ENCODE results near the gene SLC22A12.
"Not testable (repeated sequence)": the region's sequence is repeated elsewhere in the genome, so short reads cannot be mapped to it uniquely, and the experiment has no call there.

Gene SLC22A12

DNA sequence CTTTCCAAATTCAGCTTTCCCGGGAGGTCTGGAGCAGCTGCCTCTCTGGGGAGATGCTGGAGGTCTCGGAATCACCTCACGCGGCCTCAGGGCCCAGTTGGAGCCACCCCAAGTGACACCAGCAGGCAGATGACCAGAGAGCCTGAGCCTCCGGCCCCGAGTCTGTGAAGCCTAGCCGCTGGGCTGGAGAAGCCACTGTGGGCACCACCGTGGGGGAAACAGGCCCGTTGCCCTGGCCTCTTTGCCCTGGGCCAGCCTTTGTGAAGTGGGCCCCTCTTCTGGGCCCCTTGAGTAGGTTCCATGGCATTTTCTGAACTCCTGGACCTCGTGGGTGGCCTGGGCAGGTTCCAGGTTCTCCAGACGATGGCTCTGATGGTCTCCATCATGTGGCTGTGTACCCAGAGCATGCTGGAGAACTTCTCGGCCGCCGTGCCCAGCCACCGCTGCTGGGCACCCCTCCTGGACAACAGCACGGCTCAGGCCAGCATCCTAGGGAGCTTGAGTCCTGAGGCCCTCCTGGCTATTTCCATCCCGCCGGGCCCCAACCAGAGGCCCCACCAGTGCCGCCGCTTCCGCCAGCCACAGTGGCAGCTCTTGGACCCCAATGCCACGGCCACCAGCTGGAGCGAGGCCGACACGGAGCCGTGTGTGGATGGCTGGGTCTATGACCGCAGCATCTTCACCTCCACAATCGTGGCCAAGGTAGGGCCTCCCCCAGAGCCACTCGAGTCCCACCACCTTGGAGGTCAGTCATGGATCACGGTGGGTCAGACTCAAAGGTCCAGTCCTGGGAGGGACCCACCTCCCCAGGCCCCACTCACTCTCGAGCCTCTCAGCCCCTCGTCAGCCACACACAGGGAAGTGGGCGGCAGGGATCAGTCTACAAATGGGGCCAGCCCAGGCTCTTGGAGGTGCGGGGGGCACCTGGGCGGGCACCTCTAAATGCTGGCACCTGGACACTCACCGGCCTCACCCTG lies 525 bp downstream of the SLC22A12 start:
- no peak for DNase-seq

DNA sequence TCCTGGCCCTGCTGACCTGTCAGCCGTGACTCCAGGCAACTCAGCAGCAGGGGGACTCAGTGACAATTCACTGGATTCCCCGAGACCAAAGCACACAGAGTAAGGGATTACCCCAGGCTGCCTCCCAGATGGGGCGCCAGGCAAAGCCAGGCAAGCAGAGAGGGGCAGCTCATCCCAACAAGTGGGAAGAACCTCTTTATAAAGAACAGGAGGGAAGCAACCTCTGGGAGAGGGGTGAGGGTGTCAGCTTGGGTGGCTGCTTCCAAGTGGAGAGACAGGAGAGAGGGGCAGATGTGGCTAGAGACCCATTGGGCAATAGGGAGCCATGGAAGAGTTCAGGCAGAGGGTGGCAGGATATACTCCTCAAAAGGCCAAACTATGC lies 1.2 kb downstream of the SLC22A12 start:
- no peak for DNase-seq

DNA sequence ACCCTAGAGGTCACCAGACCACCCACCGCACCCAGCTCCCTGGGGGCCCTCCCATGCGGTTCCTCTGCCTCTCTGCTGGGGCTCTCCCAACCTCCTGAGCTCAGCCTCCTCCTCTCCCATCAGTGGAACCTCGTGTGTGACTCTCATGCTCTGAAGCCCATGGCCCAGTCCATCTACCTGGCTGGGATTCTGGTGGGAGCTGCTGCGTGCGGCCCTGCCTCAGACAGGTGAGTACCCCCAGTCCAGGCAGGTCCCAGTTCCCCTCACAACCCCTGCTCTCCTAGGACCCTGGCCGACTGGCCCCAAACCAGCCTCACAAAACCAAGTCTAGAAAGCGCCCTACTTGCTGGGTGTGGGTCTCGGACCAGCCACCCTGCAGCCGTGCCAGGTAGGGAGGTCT lies 1.6 kb downstream of the SLC22A12 start:
- DNase-seq: no peak

GRCh38 chr11:64593156-64594105 lies 2.4 kb downstream of the SLC22A12 start:
- no peak for DNase-seq

DNA sequence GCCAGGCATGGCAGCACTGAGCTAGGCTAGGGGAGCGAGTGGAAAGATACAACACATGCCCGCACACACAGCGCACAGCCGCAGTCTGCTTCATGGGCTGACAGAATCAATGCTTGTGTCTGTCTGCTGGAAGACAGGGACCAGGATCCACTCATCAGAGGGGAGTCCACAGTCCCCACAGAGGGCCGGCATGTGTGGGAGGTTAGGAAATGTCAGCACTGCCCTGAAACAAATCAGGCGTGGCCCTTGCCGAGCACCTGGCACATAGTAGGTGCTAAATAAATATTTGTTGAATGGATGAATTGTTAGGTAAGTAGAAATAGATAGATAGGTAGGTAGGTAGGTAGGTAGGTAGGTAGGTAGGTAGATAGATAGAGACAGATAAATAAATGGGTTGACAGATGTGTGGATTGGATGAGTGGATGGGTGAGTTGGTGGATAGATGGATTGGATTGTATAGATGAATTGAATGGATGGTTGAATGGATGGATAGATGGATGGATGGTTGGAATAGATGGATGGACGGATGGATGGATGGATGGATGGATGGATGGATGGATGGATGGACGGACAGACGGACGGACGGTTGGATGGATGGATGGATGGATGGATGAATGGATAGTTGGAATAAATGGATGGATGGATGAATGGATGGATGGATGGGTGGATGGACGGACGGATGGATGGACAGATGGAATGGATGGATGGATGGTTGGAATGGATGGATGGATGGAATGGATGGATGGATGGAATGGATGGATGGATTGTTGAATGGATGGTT lies 3.3 kb downstream of the SLC22A12 start:
- DNase-seq: no peak

DNA sequence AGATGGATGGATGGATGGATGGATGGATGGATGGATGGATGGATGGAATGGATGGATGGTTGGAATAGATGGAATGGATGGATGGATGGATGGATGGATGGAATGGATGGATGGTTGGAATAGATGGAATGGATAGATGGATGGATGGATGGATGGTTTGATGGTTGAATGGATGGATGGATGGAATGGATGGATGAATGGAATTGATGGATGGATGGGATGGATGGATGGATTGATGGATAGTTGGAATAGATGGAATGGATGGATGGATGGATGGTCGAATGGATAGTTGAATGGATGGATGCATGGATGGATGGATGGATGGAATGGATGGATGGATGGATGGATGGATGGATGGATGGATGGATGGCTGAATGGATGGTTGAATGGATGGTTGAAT lies 4.9 kb downstream of the SLC22A12 start:
- not testable (repeated sequence) for DNase-seq

- DNase-seq: no peak
Measured at GRCh38 chr11:64597671-64598101, 6.7 kb downstream of the SLC22A12 start.

DNA sequence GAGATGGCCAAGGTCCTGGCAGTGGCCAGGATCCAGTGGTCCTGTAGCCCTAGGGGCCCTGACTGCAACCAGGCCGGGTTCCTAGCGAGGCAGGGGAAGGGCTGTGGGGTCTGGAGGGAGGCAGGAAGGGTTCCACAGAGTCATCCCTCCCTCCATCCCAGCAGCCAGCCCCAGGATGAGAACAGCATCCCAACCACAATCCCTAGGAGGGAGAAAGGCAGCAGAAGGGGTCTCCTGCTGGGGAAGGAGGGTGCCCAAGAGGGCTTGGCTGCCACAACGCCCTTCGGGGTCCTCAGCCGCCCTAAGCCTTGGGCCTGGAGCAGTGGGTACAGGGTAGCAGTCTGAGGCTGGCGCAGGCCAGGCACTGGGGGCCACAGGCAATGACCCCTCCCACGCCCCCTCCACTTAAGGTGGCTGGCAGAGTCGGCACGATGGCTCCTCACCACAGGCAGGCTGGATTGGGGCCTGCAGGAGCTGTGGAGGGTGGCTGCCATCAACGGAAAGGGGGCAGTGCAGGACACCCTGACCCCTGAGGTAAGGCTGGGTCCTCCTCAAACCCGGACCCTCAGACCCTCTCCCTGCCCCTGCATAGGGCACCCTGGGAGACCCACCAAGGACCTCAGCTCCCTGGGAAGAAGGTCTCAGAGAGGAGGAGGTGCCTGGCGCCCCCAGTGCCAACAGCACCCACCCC lies 7.2 kb downstream of the SLC22A12 start:
- DNase-seq: no peak

DNA sequence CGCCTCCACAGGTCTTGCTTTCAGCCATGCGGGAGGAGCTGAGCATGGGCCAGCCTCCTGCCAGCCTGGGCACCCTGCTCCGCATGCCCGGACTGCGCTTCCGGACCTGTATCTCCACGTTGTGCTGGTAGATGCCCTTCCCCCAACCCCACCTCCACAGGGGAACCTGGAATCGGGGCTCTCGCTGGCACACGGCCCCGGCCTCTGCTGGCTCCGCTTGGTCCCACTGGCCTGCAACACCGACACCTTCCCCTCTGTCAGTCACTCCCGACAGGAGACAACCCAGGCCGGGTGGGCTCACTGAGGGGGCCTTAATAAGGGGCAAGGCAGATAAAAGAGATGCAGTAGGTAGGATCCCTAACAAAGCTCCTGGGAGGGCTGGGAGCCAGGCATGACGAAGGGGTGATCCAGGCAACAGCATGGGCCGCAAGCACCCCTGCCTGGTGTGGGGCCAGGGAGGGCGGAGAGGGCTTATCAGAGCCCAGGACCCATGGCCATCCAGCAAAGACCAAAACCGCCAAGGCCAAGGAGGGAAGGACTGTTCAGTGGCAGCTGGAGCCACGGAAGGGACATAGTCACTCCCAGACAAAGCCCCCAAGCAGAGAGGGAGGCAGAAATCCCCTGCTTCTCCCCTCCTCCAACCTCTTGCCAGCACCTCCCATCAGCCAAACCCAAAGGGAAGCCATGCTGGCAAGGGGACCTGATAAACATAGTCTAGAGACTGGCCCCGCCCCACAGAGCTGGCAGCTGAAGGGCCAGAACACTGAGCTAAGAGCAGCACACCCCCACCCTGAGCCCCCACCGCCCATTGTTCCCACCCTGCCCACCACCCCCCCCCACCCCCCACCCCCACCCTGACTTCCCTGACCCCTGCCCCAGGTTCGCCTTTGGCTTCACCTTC lies 8.0 kb downstream of the SLC22A12 start:
- DNase-seq: no peak

DNA sequence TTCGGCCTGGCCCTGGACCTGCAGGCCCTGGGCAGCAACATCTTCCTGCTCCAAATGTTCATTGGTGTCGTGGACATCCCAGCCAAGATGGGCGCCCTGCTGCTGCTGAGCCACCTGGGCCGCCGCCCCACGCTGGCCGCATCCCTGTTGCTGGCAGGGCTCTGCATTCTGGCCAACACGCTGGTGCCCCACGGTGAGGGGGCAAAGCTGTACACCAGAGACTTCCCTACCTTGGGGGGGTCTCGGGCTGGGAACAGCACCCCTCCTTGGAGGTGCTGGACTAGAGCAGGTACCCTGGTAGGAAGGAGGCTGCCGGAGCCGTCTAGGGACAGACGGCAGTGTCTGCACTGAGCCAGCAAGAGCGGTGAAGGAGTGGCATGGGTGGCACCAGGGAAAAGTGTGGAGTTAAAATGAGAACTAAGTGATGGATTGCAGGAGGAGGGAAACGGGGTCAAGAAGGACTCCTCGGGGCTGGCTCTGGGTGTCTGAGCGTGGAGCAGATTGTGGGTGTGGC lies 8.7 kb downstream of the SLC22A12 start:
- no peak for DNase-seq

DNA sequence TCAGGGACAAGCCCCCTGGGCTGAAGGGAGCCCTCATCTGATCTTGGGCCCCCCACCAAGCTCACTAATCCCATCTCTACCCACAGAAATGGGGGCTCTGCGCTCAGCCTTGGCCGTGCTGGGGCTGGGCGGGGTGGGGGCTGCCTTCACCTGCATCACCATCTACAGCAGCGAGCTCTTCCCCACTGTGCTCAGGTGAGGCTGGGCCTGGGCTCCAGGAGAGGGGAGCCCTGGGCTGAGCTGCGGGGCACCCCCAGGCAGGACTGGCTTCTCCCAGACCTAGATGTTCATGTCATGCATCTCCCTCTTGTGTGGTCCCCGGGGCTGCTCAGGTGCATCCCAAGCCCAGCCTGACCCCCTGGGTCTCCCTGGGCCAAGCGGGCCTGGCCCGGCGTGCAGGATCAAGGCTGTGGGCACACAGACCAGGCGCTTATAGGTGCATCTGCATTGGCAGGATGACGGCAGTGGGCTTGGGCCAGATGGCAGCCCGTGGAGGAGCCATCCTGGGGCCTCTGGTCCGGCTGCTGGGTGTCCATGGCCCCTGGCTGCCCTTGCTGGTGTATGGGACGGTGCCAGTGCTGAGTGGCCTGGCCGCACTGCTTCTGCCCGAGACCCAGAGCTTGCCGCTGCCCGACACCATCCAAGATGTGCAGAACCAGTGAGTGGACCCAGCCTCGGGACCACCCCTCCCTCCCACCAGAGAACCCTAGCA lies 9.4 kb downstream of the SLC22A12 start:
- no peak for DNase-seq

DNA sequence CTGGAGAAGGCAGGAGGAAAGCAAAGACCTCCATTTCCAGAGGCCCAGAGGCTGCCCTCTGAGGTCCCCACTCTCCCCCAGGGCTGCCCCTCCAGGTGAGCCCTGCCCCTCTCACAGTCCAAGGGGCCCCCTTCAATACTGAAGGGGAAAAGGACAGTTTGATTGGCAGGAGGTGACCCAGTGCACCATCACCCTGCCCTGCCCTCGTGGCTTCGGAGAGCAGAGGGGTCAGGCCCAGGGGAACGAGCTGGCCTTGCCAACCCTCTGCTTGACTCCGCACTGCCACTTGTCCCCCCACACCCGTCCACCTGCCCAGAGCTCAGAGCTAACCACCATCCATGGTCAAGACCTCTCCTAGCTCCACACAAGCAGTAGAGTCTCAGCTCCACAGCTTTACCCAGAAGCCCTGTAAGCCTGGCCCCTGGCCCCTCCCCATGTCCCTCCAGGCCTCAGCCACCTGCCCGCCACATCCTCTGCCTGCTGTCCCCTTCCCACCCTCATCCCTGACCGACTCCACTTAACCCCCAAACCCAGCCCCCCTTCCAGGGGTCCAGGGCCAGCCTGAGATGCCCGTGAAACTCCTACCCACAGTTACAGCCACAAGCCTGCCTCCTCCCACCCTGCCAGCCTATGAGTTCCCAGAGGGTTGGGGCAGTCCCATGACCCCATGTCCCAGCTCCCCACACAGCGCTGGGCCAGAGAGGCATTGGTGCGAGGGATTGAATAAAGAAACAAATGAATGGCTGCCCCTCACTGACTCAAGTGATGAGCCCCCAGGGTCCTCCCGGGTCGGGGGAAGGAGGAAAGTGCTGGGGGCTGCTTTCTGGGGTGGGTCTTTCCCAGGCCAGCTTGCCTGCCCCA lies 10.8 kb downstream of the SLC22A12 start:
- no peak for DNase-seq

DNA sequence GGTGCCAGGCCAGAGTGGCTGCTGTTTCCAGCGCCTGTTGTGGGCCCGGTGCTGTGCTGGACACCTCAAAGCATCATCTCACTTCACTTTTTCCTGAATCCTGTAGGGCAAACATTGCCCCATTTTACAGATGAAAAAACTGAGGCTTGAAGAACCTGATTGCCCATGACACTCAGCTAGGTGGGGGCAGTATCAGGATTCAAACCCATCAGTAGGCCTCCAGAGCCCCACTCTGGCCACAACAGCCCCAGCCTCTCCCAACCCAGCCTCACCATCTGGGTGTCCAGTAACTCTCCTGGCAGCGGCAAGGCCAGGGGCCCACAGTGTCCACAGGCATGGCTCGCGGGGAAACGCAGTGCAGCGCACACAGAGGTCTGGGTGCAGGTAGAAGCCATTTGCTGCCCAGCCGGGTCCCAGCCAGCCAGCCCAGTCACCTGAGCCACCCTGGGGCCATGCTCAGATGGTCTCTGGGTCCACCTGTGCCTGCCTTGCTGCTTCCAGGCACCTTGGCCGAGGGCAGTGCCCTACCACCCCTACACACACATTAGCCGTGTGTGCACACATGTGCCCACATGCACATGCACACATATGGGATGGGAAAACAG lies 11.5 kb downstream of the SLC22A12 start:
- no peak for DNase-seq

- DNase-seq: no peak
Measured at GRCh38 chr11:64603411-64604110, 12.5 kb downstream of the SLC22A12 start.

GRCh38 chr11:64604458-64605243 lies 13.6 kb downstream of the SLC22A12 start:
- no peak for DNase-seq

DNA sequence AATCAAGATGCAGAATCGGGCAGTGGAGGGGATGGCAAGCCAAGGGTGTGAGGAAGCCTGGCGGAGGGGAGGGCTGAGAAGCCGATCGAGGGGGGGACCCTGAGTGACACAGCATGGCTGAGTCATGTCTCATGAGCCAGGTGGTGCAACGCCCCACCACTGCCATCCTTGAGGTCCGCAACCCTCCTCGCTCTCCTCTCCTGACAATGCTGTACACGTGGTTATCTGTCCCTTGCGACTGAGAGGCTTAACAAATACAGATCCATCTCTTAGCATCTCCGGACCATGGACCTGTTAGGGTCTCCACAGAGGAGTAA lies 14.2 kb downstream of the SLC22A12 start:
- no peak for DNase-seq
